Mucosa of descending colon (tissue), 3 donors: Measurements from ENCODE around the gene USP28. TPM values are rescaled to one million over a fixed set of nuclear protein-coding genes. Genes with fewer than 3 reads are reported as not detected.
A peak's percentile ranks its signal among the peaks of the same experiment; 100 is the strongest.

Experiments
- ATAC-seq: fragments of 200-7000 bp; cut with Tn5 transposase; one replicate; pipeline ENCODE4 v1.9.1; 2020; ENCODE audit warnings: mild to moderate bottlenecking, moderate library complexity
- DNase-seq, 3 donors: peaks; one replicate each; pipeline ENCODE4 v3.0.0-alpha.2; 2020
- H3K36me3 ChIP-seq: fragments of 200-600 bp; one replicate; pipeline ENCODE4 v1.8.0; 2021; ENCODE audit warnings: low read depth, mild to moderate bottlenecking
- H3K4me1 ChIP-seq: fragments of 200-600 bp; one replicate; pipeline ENCODE4 v1.8.0; 2021; ENCODE audit warnings: low read depth, mild to moderate bottlenecking
- H3K4me3 ChIP-seq: fragments of 200-600 bp; one replicate; pipeline ENCODE4 v1.8.0; 2021; ENCODE audit warnings: mild to moderate bottlenecking
- H3K9me3 ChIP-seq: fragments of 200-600 bp; one replicate; pipeline ENCODE4 v1.8.0; 2021; ENCODE audit warnings: mild to moderate bottlenecking
- intact Hi-C, 2 donors: fragments of 100-400 bp; cut with DNase I in 1 of 2; cut with micrococcal nuclease in 1 of 2; formaldehyde crosslinking; loops; one replicate each; pipeline versions ENCODE4 v1.11.0 to v1.11.1; 2022; cut with DNase I, micrococcal nuclease
- total RNA-seq, 3 donors: library from RNA; stranded (reverse); fragmentation: NEBNext Ultra II Directional in 2 of 3; extraction: Animal tissue kit (Norgen Biotek cat#: 25700) in 2 of 3; gene quantifications; one replicate each; pipeline versions ENCODE4 v1.2.1 to v1.2.4, GENCODE V29; 2021 to 2023
- TF ChIP-seq, protein P1 (sequence below): fragments of 200-600 bp; IDR thresholded peaks from one replicate; pipeline ENCODE4 v1.8.0; 2022; ENCODE audit warnings: antibody characterized with exemption, mild to moderate bottlenecking
- donor health status: DM: no; HTN: no; CAD: no; lungs with moderate emphysema.
- donor health status: DM: no; HTN: no; CAD: no.
- donor health status: DM: no; HTN: yes; CAD: no.

Gene USP28
- total RNA-seq, 3 donors from 2014 or later, result 17.1 to 33.7 (median 20.2) TPM

DNA sequence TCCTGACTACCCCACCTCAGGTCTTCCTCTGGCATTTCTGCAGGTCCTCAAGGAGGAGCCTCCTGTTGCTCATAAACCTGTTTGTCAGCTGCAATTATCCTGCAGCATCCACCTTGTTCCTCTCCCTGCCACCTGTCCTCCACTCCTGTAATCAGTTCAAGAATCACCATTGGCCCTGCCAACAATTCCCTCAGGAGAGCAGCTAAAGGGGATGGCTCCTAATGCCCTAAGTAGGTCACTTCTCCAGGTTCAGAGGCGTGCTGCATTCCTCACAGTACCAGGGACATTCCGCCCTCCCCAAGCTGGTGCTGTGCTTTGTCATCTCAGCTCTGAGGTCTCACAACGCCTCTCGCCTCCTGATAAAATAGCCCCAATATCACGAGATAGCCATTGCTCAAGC is 93.7 kb downstream of the USP28 start:
- intact Hi-C loops, result no loop called here
- H3K4me3 ChIP-seq, result no peak overlapping the region
- no peaks in the 10 kb centered on the region for H3K9me3 ChIP-seq
- ATAC-seq (no peak), DNase-seq (no peak)
- H3K36me3 ChIP-seq, result no peaks in the 10 kb centered on the region
- TF ChIP-seq, protein P1, sequence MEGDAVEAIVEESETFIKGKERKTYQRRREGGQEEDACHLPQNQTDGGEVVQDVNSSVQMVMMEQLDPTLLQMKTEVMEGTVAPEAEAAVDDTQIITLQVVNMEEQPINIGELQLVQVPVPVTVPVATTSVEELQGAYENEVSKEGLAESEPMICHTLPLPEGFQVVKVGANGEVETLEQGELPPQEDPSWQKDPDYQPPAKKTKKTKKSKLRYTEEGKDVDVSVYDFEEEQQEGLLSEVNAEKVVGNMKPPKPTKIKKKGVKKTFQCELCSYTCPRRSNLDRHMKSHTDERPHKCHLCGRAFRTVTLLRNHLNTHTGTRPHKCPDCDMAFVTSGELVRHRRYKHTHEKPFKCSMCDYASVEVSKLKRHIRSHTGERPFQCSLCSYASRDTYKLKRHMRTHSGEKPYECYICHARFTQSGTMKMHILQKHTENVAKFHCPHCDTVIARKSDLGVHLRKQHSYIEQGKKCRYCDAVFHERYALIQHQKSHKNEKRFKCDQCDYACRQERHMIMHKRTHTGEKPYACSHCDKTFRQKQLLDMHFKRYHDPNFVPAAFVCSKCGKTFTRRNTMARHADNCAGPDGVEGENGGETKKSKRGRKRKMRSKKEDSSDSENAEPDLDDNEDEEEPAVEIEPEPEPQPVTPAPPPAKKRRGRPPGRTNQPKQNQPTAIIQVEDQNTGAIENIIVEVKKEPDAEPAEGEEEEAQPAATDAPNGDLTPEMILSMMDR, result no peak
- no peaks in the 10 kb centered on the region for H3K4me1 ChIP-seq

DNA sequence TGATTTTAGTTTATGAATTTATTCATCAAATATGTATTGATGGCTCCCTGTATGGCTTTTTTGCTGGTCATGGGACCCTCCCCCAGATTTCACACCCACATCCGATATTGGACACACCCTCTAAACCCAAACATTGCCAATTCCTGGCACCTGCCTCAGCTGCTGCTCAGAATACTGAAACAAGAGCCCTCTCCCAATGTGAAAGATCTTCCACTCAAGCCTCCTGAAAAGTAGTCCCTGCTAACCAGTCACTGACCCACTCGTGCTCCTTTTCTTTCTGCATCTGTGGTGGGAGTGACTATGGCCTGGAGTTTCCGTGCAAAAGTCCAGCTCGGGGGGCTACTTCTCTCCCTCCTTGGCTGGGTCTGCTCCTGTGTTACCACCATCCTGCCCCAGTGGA is 95.9 kb downstream of the USP28 start, which contains the start of gene CLDN25:
CLDN25 (plus strand) TSS at position 301 of the 400 bp plus-strand sequence; CDS start at position 301, 0 bp downstream.
- H3K9me3 ChIP-seq, result no peaks in the 10 kb centered on the region
- DNase-seq (no peak), ATAC-seq (no peak)
- H3K4me1 ChIP-seq, result no peaks in the 10 kb centered on the region
- no peak within 1 kb of the TSS for H3K4me3 ChIP-seq
- H3K36me3 ChIP-seq, result no peaks in the 10 kb centered on the region
- intact Hi-C loops, result no loop called here
- TF ChIP-seq, protein P1, result no peak

DNA sequence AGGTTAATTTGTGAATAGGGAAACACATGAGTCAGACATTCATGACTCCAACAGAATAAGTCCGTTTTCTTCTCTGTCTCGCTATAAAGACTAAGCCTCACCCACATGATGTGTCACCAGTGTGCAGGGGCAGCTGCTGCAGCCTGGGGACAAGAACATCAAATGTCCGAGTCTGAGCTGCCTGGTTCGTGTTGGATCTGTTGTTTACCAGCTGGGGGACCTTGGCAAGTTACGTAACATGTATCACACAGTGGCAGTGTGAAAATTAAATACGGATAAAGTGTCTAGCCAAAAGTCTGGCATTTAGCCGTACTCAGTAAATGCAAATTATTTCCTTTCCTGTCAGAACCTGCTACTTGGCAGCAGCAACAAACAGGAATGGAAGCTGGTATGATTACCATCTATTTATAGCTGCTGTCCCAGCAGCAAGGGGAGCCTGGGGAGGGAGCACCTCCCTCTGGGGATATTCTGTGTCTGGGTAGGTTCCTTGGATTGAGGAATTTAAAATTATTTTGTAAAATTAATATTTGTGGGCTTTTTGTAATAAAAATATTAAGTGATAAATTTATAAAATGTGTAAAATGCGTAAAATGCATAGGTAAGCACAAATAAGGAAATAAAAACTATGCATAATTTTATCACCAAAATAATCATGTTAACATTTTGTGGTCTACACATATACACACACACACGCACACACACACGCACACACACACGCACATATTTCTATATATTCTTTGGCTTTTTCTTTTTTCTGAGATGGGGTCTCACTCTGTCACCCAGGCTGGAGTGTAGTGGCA is 97.1 kb downstream of the USP28 start:
- TF ChIP-seq, protein P1, result no peak
- no peak overlapping the region for H3K4me3 ChIP-seq
- intact Hi-C loops, result no loop called here
- ATAC-seq (peak; percentile 19), DNase-seq (no peak)
- H3K9me3 ChIP-seq, result no peaks in the 10 kb centered on the region
- H3K36me3 ChIP-seq, result peaks cover 4% of the 10 kb centered on the region
- no peaks in the 10 kb centered on the region for H3K4me1 ChIP-seq

DNA sequence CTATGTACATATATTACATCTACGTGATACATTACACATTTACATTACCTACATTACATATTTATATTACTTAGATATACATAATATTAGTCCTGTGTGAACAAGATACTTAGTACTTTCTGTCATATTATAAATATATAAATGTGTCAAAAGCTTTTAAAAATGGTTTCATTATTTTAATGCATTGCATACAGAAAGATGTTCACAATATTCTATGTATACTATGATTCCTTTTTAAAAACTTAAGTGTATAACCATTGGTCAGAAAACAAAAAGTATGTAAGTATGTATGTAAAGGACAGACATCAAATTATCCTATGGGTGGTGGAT is 101.2 kb downstream of the USP28 start:
- DNase-seq (no peak), ATAC-seq (no peak)
- intact Hi-C loops, result no loop called here
- H3K9me3 ChIP-seq, result no peaks in the 10 kb centered on the region
- TF ChIP-seq, protein P1, result no peak
- H3K4me3 ChIP-seq, result no peak overlapping the region
- H3K36me3 ChIP-seq, result peaks cover 5% of the 10 kb centered on the region
- peaks cover 11% of the 10 kb centered on the region for H3K4me1 ChIP-seq

DNA sequence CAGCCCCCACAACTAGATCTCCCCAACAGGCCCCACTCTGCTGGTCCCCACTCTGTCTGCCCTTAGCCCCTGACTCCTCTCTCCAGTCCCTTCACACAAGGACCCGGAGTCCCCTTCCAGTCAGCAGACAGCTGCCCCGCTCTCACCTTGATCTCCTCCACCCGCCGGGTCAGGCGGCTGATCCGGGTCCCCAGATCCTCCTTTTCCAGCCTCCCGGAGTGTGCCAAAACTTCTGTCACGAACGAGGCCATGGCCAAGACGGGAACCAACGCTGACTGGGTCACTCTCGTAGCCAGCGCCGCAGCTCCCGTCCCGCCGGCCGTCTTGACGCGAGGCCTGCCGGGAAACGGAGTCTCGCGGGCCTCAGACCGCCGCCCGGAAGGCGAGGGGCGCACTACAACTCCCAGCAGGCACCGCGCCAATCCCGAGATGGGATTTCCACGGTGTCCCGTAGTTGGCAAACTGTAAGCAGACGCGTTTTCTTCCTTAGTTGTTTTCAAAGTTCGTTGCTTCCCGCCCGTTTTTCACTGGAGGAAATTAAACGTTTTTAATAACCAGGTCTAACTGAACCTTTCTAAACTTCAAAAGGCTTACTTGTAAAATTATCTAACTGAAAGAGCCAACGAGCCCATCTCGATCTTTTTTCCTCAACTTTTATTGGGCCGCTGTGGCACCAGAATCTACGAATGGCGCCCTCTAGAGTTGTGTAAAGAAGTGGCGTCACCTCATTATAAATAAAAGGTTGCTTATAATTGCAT is 101.8 kb downstream of the USP28 start, which contains the start of gene ZW10:
ZW10 (minus strand) TSS at position 277 of the 758 bp plus-strand sequence; CDS start at position 251, 26 bp downstream.
- Histone ChIP-seq H3K4me3 (peak within 1 kb of the TSS; percentile 59), H3K36me3 (peaks cover 5% of the 10 kb centered on the region), H3K4me1 (peaks cover 11% of the 10 kb centered on the region), H3K9me3 (no peaks in the 10 kb centered on the region)
- ATAC-seq (peak; percentile 99), DNase-seq (peak; percentile 97 to 98 (median 98))
- intact Hi-C loops, result no loop called here
- TF ChIP-seq, protein P1, result peak; percentile 42
